GM23338 (cell line): Measurements from ENCODE around the gene TCAF1.

ENCODE experiments used
- CREB1 ChIP-seq: fragments of 250-450 bp; sonication (Bioruptor Pico); IDR thresholded peaks from 2 replicates; pipeline ENCODE4 v1.5.0; 2020; ENCODE audit warnings: low read depth, mild to moderate bottlenecking, moderate library complexity
- CTCF ChIP-seq, 2 experiments: fragments of 200-600 bp in 1 of 2; sonication (generic) in 1 of 2; conservative IDR thresholded peaks; 2 replicates each; pipeline versions ENCODE4 v1.5.1 to v1.6.1; 2016 to 2017; ENCODE audit warnings: antibody characterized with exemption in 2 of 2, low read depth in 2 of 2, mild to moderate bottlenecking in 2 of 2, moderate library complexity in 1 of 2
- ETS1 ChIP-seq: IDR thresholded peaks from 2 replicates; pipeline ENCODE4 v1.6.1; 2016; ENCODE audit warnings: antibody characterized with exemption
- EZH2 ChIP-seq: fragments of 200-600 bp; sonication (generic); IDR thresholded peaks from one replicate; pipeline ENCODE4 v1.8.0; 2017; ENCODE audit warnings: antibody characterized with exemption, mild to moderate bottlenecking, low read depth; ENCODE audit not compliant: unreplicated experiment
- EZH2phosphoT487 ChIP-seq: fragments of 200-600 bp; sonication (generic); IDR thresholded peaks from one replicate; pipeline ENCODE4 v1.8.1; 2018; ENCODE audit warnings: antibody characterized with exemption; ENCODE audit not compliant: unreplicated experiment
- JUNB ChIP-seq: IDR thresholded peaks from one replicate; pipeline ENCODE4 v1.6.1; 2016; ENCODE audit warnings: antibody characterized with exemption; ENCODE audit not compliant: unreplicated experiment
- POLR2AphosphoS5 ChIP-seq: IDR thresholded peaks from 2 replicates; pipeline ENCODE4 v1.6.1; 2016; ENCODE audit warnings: antibody characterized with exemption, low read depth
- REST ChIP-seq: IDR thresholded peaks from one replicate; pipeline ENCODE4 v1.6.1; 2018; ENCODE audit warnings: antibody characterized with exemption; ENCODE audit not compliant: unreplicated experiment
- STAT1 ChIP-seq: IDR thresholded peaks from one replicate; pipeline ENCODE4 v1.6.1; 2016; ENCODE audit warnings: antibody characterized with exemption; ENCODE audit not compliant: unreplicated experiment
- ZNF114 ChIP-seq: fragments of 250-450 bp; sonication (Bioruptor Pico); IDR thresholded peaks from 2 replicates; pipeline ENCODE4 v1.5.0; 2020; ENCODE audit warnings: mild to moderate bottlenecking, moderate library complexity
- ZNF331 ChIP-seq: fragments of 250-450 bp; sonication (Bioruptor Pico); IDR thresholded peaks from 2 replicates; pipeline ENCODE4 v1.5.0; 2020; ENCODE audit warnings: low read depth, mild to moderate bottlenecking, moderate library complexity

GRCh38 chr7:143891457-143891856 is 10.5 kb downstream of the TCAF1 start:
- TF ChIP-seq CTCF (conservative IDR thresholded peaks at IDR 0.05; ENCODE audit: low read depth in 2 of 2): no peak
- TF ChIP-seq POLR2AphosphoS5: no peak
- TF ChIP-seq EZH2: no peak
- TF ChIP-seq JUNB: no peak
- TF ChIP-seq EZH2phosphoT487: no peak
- TF ChIP-seq REST: no peak
- no peak for TF ChIP-seq ZNF331 (CRISPR knock-in tag)
- TF ChIP-seq ETS1: no peak
- TF ChIP-seq CREB1 (CRISPR knock-in tag): no peak
- no peak for TF ChIP-seq STAT1
- no peak for TF ChIP-seq ZNF114 (CRISPR knock-in tag)
